Neuronal stem cell (in vitro differentiated cells): ENCODE data around the gene FXYD3.

Experiments used
- DNase-seq: peaks from one replicate; pipeline ENCODE4 v3.0.0-alpha.2; 2013; ENCODE audit warnings: low spot score
- H2AFZ ChIP-seq: one replicate; pipeline ENCODE4 v1.6.1; 2013; ENCODE audit warnings: mild to moderate bottlenecking, low read length, inconsistent platforms
- H2AK5ac ChIP-seq: 2 replicates; pipeline ENCODE4 v1.6.1; 2013; ENCODE audit warnings: low read depth, mild to moderate bottlenecking, inconsistent platforms, low read length, moderate library complexity, mixed read lengths
- H2BK120ac ChIP-seq: 2 replicates; pipeline ENCODE4 v1.6.1; 2013; ENCODE audit warnings: low read depth, mild to moderate bottlenecking, inconsistent platforms, low read length, moderate library complexity, mixed read lengths
- H2BK12ac ChIP-seq: one replicate; pipeline ENCODE4 v1.6.1; 2013; ENCODE audit warnings: low read length, inconsistent platforms
- H2BK15ac ChIP-seq: 2 replicates; pipeline ENCODE4 v1.6.1; 2013; ENCODE audit warnings: mild to moderate bottlenecking, low read length, inconsistent platforms, mixed read lengths
- H2BK5ac ChIP-seq: one replicate; pipeline ENCODE4 v1.6.1; 2013; ENCODE audit warnings: inconsistent platforms, mild to moderate bottlenecking, low read length, moderate library complexity
- H3K14ac ChIP-seq: one replicate; pipeline ENCODE4 v1.6.1; 2013; ENCODE audit warnings: low read length, inconsistent platforms
- H3K18ac ChIP-seq: 2 replicates; pipeline ENCODE4 v1.6.1; 2013; ENCODE audit warnings: low read length, inconsistent platforms
- H3K23ac ChIP-seq: 2 replicates; pipeline ENCODE4 v1.6.1; 2013; ENCODE audit warnings: low read depth, mild to moderate bottlenecking, mixed read lengths, low read length, inconsistent platforms; ENCODE audit not compliant: poor library complexity
- H3K27ac ChIP-seq: replicated peaks from 3 replicates; pipeline ENCODE4 v1.5.1; 2013; ENCODE audit warnings: low read length, inconsistent platforms
- H3K27me3 ChIP-seq, 3 experiments: 2 replicates each; pipeline ENCODE4 v1.6.1; 2013; ENCODE audit warnings: low read length in 3 of 3, mild to moderate bottlenecking in 2 of 3, inconsistent platforms in 1 of 3, low read depth in 1 of 3, mixed read lengths in 1 of 3, moderate library complexity in 1 of 3; ENCODE audit not compliant: control insufficient read depth in 3 of 3, insufficient read depth in 3 of 3
- H3K36me3 ChIP-seq, 2 donors: replicated peaks in 1 of 2; 2 replicates each; pipeline ENCODE4 v1.6.1; 2013; ENCODE audit warnings: low read length in 2 of 2; ENCODE audit not compliant: control insufficient read depth in 2 of 2, insufficient read depth in 2 of 2
- H3K4ac ChIP-seq: 2 replicates; pipeline ENCODE4 v1.6.1; 2013; ENCODE audit warnings: inconsistent platforms, mild to moderate bottlenecking, low read length, moderate library complexity
- H3K4me1 ChIP-seq, 2 donors: 1 replicate in 1 of 2; 2 replicates in 1 of 2; pipeline ENCODE4 v1.6.1; 2013; ENCODE audit warnings: low read length in 2 of 2, low read depth in 1 of 2; ENCODE audit not compliant: control insufficient read depth in 2 of 2, insufficient read depth in 1 of 2
- H3K4me2 ChIP-seq: one replicate; pipeline ENCODE4 v1.6.1; 2013; ENCODE audit warnings: mild to moderate bottlenecking, low read length, inconsistent platforms; ENCODE audit not compliant: insufficient read depth, poor library complexity, severe bottlenecking
- H3K4me3 ChIP-seq, 2 donors: 2 replicates each; pipeline ENCODE4 v1.5.1; 2013; ENCODE audit warnings: low read length in 2 of 2, mild to moderate bottlenecking in 2 of 2, inconsistent platforms in 1 of 2, moderate library complexity in 1 of 2
- H3K79me1 ChIP-seq: one replicate; pipeline ENCODE4 v1.6.1; 2013; ENCODE audit warnings: low read depth, mild to moderate bottlenecking, inconsistent platforms, low read length, moderate library complexity
- H3K9ac ChIP-seq: one replicate; pipeline ENCODE4 v1.6.1; 2013; ENCODE audit warnings: mild to moderate bottlenecking, low read depth, low read length, inconsistent platforms; ENCODE audit not compliant: poor library complexity
- H3K9me3 ChIP-seq, 2 donors: replicated peaks in 1 of 2; 2 replicates each; pipeline versions ENCODE3 to v1.6.1; 2013; ENCODE audit warnings: low read length in 2 of 2, mild to moderate bottlenecking in 2 of 2, inconsistent platforms in 1 of 2, low read depth in 1 of 2, mixed read lengths in 1 of 2, moderate library complexity in 1 of 2; ENCODE audit not compliant: control insufficient read depth in 2 of 2, insufficient read depth in 1 of 2
- H4K8ac ChIP-seq: one replicate; pipeline ENCODE4 v1.6.1; 2013; ENCODE audit warnings: low read depth, mild to moderate bottlenecking, inconsistent platforms, low read length, moderate library complexity
- H4K91ac ChIP-seq: one replicate; pipeline ENCODE4 v1.6.1; 2013; ENCODE audit warnings: low read length, low read depth, mild to moderate bottlenecking, inconsistent platforms; ENCODE audit not compliant: poor library complexity
- WGBS, 2 donors: extraction: QIAGEN DNeasy Blood & Tissue Kit; methylation state at CpG; one replicate each; pipeline ENCODE4 v1.1.7; 2013; ENCODE audit warnings: missing lambda C conversion rate in 2 of 2, mixed read lengths in 1 of 2; ENCODE audit not compliant: insufficient read length in 2 of 2, insufficient replicate concordance in 1 of 2; ENCODE audit errors: extremely low coverage in 2 of 2; 5-methylcytosine and 5-hydroxymethylcytosine counted together

Gene FXYD3

DNA sequence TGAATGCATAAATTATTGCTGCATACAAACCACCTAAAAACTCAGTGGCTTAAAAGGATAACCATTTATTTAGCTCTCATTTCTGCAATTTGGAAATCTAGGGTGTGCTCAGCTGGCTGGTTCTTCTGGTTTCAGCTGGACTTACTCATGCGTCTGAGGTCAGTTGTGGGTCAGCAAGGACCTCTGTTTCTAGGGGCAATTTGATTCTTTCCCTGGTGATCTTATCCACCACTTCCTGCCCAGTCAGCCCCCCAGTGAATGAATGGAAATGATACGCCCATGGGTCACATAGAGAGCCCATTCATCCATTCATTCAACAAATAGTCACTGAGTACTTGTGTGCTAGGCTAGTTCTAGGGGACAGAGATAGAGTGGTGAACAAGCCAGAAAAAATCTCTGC lies 48.8 kb downstream of the FXYD3 start:
- Histone ChIP-seq H2BK120ac (no peak overlapping the region), H3K4ac (no peak overlapping the region), H2AK5ac (no peak overlapping the region), H3K79me1 (no peaks in the 10 kb centered on the region), H4K91ac (no peak overlapping the region), H3K18ac (no peak overlapping the region), H3K23ac (no peak overlapping the region), H2BK15ac (no peak overlapping the region), H2AFZ (no peak overlapping the region), H3K36me3 (peaks cover 0 to 3% of the 10 kb centered on the region in 2 donors), H2BK12ac (no peak overlapping the region), H2BK5ac (no peak overlapping the region), H3K14ac (no peak overlapping the region), H3K4me2 (no peak overlapping the region), H3K27me3 (no peaks in the 10 kb centered on the region), H3K4me1 (peaks cover 0 to 5% of the 10 kb centered on the region in 2 donors), H3K9me3 (peaks cover 4 to 20% of the 10 kb centered on the region in 2 donors), H3K9ac (no peak overlapping the region), H3K4me3 (no peak overlapping the region), H4K8ac (no peak overlapping the region), H3K27ac (no peak overlapping the region)
- WGBS, 2 donors: no CpG with 5 or more reads among the region's 2 CpGs
- no peak for DNase-seq

DNA sequence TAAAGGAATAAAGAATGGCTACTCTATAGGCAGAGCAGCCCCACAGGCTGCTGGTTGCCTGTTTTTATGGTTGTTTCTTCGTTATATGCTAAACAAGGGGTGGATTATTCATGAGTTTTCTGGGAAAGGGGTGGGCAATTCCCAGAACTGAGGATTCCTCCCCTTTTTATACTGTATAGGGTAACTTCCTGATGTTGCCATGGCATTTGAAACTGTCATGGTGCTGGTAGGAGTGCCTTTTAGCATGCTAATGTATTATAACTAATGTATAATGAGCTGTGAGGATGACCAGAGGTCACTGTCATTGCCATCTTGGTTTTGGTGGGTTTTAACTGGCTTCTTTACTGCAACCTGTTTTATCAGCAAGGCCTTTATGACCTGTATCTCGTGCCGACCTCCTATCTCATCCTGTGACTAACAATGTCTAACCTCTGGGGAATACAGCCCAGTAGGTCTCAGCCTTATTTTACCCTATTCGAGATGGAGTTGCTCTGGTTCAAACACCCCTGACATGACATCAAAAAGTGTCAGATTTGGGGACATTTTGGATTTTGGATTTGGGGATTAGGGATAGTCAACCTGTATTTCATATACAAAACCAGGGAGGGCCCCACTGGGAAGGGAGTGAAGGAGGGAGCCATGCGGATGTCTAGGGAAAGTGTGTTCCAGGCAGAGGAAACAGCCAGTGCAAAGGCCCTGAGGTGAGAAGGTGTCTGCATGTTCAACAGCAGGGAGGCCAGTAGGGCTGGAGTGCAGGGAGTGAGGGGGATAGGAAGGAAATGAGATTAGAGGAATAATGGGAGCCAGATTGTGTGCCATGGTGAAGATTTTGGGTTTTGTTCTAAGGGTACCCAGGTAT lies 49.8 kb downstream of the FXYD3 start:
- Histone ChIP-seq H3K36me3 (peaks cover 0 to 3% of the 10 kb centered on the region in 2 donors), H3K79me1 (no peaks in the 10 kb centered on the region), H3K23ac (no peak overlapping the region), H3K9me3 (peaks cover 4 to 20% of the 10 kb centered on the region in 2 donors), H4K91ac (no peak overlapping the region), H3K27me3 (no peaks in the 10 kb centered on the region), H2BK120ac (no peak overlapping the region), H4K8ac (no peak overlapping the region), H3K27ac (no peak overlapping the region), H2AK5ac (no peak overlapping the region), H3K4ac (no peak overlapping the region), H3K4me1 (peaks cover 0 to 5% of the 10 kb centered on the region in 2 donors), H3K4me3 (no peak overlapping the region), H3K9ac (no peak overlapping the region), H2BK5ac (no peak overlapping the region), H3K4me2 (no peak overlapping the region), H2AFZ (no peak overlapping the region), H3K18ac (no peak overlapping the region), H2BK12ac (no peak overlapping the region), H2BK15ac (no peak overlapping the region), H3K14ac (no peak overlapping the region)
- no CpG with 5 or more reads among the region's 5 CpGs for WGBS, 2 donors
- DNase-seq: no peak

DNA sequence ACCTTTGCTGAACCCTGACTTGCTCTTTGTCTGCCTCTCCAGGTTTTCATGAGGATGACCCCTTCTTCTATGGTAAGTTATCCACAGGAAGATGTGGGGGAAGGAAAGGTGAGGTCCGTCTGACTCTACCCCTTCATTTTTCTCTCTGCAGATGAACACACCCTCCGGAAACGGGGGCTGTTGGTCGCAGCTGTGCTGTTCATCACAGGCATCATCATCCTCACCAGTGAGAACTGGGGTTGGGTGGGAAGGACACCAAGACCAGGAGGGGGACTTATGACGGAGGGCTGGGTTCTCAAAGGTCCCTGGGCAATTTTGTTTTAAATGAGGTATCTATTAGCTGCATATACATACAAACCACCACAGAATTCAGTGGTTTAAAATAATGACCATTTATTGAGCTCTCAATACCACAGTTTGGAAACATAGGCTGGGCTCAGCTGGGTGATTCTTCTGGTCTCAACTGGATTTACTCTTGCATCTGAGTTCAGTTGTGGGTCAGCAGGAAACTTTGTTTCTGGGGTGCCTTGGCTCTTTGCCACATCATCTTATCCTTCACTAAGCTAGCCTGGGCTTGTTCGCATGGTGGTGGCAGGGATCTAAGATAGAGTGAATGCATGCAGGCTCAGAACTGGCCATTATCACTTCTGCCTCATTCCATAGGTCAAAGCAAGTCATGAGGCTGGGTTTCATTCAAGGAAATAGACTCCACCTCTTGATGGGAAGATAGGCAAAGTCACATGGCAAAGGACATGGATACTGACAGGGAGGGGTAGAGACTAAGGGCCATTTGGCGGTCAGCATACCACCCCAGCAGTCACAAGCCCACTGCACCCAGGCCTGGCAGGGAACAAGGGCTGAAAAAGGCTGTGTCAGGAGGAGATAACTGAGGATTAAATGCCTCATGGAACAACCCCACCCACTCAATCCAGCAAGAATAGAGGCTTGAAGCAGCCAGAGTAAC lies 50.8 kb downstream of the FXYD3 start:
- H2AK5ac ChIP-seq: no peak overlapping the region
- H3K9ac ChIP-seq: no peak overlapping the region
- H4K91ac ChIP-seq: no peak overlapping the region
- H3K27ac ChIP-seq: no peak overlapping the region
- no peaks in the 10 kb centered on the region for H3K79me1 ChIP-seq
- no peak overlapping the region for H3K14ac ChIP-seq
- peaks cover 4 to 20% of the 10 kb centered on the region in 2 donors for H3K9me3 ChIP-seq
- no peak overlapping the region for H3K23ac ChIP-seq
- H2BK15ac ChIP-seq: no peak overlapping the region
- no peak overlapping the region for H3K4me2 ChIP-seq
- DNase-seq: no peak
- H4K8ac ChIP-seq: no peak overlapping the region
- H3K4me1 ChIP-seq: peaks cover 0 to 5% of the 10 kb centered on the region in 2 donors
- H3K18ac ChIP-seq: no peak overlapping the region
- no peak overlapping the region for H2BK5ac ChIP-seq
- peaks cover 0 to 3% of the 10 kb centered on the region in 2 donors for H3K36me3 ChIP-seq
- no peak overlapping the region for H3K4me3 ChIP-seq
- H2BK120ac ChIP-seq: no peak overlapping the region
- no peaks in the 10 kb centered on the region for H3K27me3 ChIP-seq
- no peak overlapping the region for H2AFZ ChIP-seq
- no CpG with 5 or more reads among the region's 7 CpGs for WGBS, 2 donors
- H2BK12ac ChIP-seq: no peak overlapping the region
- no peak overlapping the region for H3K4ac ChIP-seq
